GM12865 (cell line): Measurements from ENCODE around the gene PLBD1.

Experiments
- DNase-seq: peaks from one replicate; pipeline ENCODE4 v3.0.0; 2010; ENCODE audit warnings: low read depth
- H3K4me3 ChIP-seq: 2 replicates; pipeline ENCODE4 v1.5.1; 2011; ENCODE audit warnings: mild to moderate bottlenecking, low read depth, low read length, control low read depth
- CTCF ChIP-seq: IDR thresholded peaks from 2 replicates; pipeline ENCODE4 v1.5.1; 2011; ENCODE audit warnings: low read length, control low read depth, low read depth, inconsistent platforms; ENCODE audit not compliant: insufficient read depth; ENCODE audit errors: missing control alignments

PLBD1 gene

DNA sequence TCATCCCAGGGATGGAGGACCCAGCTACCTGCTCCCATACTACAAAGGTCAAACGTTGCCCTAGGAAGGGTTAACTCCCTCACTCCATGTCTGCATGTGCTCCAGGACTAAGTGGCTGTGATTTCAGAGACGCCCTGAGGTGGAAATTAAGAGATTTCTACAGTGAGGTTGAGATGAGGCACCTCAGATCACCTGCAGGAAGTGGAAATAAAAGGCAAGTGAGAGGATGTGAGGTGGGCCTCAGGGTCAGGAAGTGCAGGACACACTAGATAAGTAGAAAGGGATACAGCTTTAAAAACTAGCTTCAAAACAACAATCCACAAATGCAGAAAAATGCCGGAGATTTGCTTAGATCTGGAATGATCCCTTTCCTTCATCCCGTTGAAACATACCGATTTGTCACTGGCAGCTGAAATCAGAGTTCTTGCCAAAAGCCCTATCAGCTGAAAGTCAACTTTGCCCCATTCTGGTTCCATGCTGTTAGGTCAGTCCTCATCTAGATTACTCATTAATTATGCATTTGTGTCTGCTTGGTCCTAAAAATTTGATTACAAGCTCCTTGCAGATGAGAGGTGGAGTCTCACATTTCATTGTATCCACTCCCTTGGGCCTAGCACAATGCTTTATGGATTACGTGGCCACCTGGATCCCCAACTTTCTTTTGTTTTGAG, 6.6 kb downstream of the PLBD1 start:
- DNase-seq, result no peak
- TF ChIP-seq CTCF, result no peak
- no peak overlapping the region for H3K4me3 ChIP-seq

- peak; percentile 10 for DNase-seq
- H3K4me3 ChIP-seq, result no peak overlapping the region
- no peak for TF ChIP-seq CTCF
Measured at GRCh38 chr12:14558473-14558959, 9.2 kb downstream of the PLBD1 start.

- DNase-seq, result no peak
- no peak overlapping the region for H3K4me3 ChIP-seq
- no peak for TF ChIP-seq CTCF
Measured at GRCh38 chr12:14557966-14558365, 9.7 kb downstream of the PLBD1 start.

DNA sequence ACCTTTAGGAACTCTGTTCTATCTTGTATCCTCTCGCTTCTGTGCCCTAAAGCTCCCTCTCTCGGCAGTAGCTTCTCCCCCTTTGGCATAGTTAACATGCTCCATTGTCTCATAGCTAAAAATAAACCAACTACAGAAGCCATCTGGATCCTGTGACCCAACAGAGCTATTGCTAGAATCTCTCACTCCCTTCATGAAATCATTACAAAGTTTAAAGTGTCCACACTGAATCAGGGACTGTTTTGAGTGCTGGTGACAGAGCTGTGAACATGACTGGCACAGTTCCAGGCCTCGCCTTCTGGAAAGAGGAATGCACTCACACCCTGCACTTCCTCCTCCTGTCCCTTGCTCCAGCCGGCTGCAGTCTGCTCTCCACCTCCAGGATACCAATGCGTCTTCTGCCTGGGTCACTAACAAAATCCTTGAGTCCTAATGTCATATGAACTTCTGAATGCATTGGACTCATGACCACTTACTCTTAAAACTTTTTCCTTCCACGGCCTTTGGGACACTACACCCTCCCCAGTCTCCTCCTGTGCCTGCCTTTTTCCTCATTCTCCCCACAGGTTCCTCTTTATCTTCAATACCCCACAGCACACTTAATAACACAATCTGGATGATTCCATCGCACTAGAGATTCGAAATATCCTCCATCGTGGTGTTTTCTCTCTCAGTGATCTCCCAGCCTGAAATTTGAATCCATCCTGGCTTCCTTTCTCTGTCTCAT, 13.2 kb downstream of the PLBD1 start:
- no peak for DNase-seq
- H3K4me3 ChIP-seq, result no peak overlapping the region
- TF ChIP-seq CTCF, result no peak

DNA sequence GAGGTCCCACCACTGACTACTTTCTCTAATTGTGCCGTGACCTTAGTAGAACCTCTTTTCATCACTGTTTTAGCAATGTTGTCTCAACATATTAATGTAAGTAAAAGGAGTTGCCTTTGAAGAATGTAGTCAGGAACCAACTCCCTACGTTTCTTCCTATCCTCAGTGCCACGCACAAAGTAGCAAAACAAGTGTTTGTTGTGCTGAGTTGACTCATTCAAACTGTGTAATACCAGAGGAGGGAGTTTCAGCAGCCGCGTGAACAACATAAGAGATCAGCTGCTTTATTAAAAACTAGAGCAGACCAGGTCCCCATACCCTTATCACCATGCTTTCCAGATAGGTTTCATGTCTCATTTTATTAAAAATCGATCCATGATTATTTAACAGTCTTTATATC, 19.1 kb downstream of the PLBD1 start:
- no peak for TF ChIP-seq CTCF
- no peak for DNase-seq
- no peak overlapping the region for H3K4me3 ChIP-seq

- TF ChIP-seq CTCF, result no peak
- H3K4me3 ChIP-seq, result no peak overlapping the region
- DNase-seq, result no peak
Measured at GRCh38 chr12:14547571-14547970, 20.1 kb downstream of the PLBD1 start.
